GM21515 (cell line): ENCODE measurements around the gene TP53I11.

Source experiments
- ATAC-seq: cut with Tn5 transposase; IDR thresholded peaks from one replicate; pipeline ENCODE4 v1.9.1; 2021; ENCODE audit not compliant: unreplicated experiment

TP53I11 gene

DNA sequence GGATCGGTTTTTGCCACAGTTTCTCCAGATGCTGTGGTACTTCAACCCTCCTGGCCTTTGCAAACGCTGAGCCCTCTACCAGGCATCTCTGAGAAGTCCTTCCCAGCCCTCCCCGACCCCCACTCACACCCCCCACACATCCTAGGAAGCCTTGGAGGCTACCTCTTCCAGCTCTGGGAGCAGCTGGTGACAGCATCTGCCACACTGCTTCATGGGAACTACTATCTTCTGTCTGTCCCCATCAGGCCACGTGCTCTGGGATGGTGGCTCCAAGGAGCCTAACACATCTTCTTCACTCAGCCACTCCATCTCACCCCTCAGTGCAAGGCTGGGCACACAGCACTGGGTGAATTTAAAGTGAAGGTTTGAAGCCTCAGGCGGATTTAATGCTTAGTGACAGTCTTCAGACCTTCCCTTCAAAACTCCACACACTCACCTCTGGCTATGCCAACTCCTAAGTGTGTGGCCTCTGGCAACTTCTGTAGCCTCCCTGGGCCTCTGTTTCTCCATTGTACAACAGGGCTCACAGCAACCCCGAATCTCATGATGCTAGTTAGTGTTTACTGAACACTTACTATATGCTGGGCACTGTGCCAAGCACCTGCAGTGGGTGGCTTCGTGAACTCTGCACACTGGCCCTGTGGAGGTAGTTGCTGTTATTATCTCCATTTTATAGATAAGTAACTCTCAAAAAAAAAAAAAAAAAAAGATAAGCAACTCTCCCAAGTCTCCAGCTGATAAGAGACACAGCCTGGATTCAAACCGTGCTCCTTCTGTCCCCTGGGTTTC is 7.3 kb upstream of the TP53I11 start:
- no peak for ATAC-seq

DNA sequence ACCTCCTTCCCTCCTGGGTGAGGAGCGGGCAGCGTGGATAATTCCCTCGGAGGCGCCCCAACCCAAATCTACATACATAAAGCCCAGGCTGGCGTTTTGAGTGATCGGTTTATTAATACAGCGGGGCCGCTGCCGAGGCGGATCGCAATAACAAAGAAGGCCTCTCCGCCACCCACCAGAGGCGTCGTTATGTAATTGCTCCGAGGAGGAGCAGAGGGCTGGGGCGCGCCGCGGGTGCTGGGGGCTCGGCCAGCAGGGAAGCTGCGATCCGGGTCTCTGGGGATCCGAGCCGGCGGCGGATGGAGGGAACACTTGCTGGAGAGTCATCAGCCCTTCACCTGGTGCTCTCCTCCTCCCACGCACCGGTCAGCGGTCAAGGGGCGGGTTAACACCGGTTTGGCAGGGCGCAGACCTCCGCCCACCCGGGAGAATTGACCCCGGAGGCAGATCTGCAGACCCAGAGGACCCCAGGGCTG is 6.4 kb upstream of the TP53I11 start:
- ATAC-seq, result no peak

DNA sequence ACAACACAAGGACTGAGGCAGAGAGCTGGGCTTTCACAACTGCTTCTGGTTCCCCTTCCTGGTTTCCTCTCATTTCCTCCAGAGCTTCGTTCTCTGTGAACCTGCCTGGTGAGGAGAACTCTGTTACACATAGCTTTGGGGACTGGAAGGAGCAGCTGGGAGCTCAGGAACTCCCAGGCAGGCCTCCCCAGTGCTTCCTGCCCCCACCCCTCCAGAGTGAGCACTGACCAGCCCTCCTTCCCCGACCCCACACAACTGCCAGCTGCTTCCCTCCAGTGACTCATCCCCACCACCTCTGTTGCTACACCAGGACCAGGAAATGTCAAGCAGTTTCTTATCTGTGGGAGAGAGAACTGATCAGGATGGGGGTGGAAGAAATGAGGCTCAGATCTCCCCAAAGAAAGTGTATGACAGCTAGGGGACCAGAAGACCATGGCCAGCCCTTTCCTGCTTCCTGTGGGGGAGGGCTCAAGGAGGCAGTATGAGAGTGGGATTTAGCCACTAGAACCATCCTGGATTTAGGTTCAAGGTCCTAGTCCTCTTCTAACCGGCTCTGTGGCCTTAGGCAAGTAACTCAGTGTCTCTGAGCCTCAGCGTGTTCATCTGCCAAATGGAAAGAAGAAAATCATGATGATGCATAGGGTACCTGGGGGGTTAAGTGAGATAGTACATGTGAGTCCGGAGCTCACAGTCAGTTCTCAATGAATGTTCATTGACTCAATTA is 4.5 kb upstream of the TP53I11 start:
- no peak for ATAC-seq

DNA sequence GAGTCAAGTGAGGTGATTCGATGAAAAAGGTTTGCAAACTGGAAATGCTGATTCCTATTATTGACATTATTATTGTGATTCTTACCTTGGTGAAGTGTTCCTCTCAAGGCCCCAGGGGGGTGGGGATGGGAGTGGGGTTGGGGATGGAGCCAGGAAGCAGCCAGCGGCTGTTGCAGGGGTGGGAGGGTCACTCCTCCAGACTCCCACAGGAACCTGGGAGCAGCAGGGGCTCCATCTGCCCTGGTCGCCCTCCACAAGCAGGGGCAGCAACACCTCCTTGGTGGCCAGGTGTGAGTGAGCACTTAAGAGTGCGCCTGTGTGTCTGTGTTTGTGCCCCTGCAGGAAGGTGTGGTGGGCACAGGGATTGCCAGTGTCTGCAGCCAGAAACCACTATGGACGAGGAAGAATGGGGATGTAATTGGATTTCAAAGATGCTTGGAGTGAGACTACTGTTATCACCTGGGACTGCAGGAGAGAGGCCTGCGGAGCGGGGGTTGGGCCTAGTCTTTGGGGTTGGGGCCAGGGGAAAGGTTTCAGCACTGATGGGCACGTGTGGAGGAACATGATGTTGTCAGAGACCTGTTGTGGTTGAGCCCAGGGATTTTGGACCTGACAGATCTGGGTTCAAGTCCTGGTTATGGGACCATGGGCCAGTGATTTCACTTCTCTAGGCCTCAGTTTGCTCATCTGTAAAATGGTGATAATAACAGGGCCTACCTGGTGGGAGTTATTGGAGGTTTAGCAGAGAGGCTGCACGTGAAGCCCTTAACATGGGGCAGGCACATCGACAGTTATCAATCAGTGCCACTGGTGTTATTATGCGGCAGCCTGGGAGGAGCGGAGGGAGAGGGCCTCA is 3.6 kb upstream of the TP53I11 start:
- no peak for ATAC-seq

DNA sequence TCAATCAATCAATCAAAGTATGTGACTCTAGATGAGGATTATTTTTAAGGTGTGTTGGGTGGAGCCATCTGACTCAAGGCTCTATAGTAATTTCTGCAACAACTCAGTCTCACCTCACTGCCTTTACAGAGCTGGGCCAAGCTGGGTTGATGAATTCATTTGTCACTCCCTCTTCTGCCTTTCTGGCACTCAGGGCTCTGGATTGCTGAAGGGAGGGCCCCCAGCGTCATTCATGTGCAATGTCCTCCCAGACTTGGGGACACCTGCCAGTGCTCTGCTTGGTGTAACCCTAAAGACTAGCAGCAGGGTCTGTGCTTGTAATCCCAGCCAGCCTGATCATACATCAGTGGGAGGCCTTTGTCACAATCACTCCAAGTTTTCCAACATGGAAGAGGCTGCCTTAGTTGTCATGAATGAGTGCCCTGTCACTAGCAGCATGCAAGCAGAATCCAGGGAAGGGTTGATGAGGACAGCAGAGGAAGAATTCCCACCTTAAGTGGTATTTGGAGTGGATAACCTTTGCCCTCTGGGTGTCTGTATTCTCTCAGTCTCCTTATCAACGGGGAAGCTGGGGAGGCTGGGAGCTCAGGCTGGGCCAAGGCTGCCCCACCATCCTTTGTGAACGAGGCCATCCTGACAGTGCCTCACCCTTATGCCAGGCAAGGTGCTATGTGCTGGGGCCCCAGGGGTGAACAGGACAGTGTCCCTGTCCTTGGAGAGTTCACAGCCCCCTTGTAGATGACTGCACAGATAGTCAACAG is 2.0 kb upstream of the TP53I11 start:
- ATAC-seq, result no peak

DNA sequence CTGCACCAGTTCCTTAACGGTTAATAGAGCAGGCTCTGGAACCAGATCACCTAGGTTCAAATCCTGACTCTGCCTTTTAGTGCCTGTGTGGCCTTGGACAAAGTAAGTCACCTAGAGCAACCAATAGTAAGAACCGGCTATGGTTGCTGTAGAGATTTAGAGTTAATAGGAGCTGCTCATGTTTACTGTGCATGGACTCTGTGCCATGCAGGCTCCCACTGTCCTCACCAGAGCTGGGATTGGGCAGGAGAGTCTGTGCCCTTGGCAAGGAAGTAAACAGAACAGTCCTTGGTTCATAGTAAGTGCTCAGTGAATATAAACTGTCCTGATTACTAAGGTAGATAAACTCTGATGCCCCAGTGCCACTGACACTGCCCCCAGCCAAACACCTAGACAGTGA is 1.4 kb upstream of the TP53I11 start:
- ATAC-seq, result no peak

DNA sequence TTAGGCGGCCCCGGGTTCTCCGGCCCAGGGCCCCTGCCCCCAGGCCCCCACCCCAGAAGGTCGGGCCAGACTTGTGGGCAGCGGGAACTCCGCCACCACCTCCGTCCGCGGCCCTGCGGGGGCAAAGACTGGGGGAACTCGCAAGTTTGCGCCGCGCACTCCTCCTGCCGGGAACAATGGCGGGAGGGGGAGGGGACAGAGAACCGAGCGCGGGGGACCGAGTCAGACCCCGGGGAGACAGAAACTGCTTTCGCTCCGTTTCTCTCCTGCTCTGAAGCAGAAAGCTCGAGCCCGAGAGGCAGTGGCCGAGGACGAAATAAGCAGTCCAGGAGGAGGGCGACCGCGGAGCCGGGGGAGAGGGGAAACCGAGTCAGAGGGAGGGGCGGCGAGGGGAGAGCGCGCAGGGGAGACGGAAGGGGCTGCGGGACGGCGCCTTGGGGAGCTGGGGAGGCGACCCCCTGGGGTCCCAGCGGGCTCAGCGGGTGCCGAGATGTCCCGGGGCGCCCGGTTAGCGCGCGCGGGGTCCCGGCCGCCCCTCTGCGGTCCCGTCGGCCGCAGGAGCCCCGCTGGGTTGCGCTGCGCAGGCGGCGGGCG is 555 bp downstream of the TP53I11 start:
- ATAC-seq, result no peak

DNA sequence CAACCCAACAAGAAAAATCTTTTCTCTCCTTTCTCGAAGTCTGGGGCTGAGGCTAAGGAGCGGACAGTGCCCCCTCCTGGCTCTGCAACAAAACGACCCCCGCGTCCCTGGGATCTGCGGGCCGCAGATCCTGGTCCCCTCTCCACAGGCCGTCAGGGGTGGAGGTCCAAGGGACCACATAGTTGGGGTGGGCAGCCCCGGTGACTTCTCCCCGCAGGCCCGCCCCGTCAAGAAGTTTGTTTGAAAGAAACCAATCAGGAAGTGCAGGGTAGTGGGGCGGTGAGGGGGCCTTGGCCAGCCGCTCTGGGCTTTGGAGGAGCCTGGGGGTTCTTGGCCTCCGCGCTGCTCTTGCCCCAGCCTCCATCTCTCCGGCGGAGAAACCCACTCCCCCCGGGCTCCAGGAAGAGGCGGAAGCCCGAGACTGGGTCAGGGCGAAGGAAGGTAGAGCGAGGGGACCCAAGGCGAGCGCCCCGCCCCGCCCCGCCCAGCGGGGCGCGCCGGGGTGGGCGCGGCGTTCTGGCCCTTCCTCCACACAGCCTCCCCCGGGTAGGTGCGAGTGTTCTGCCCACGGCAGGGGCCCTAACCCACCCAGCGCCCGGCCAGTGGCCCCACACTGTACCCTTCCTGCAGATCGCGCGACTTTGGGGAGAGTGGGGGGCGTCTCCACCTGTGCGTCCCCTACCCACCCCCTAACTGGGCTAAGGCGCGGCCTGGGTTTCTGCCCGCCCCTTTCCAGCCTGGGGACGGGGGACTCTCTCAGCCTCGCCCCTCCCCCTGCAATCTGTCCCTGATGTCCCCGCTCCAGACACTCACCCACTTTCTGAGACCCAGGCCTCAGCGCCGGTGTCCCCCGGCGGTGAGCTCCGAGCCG is 1.3 kb downstream of the TP53I11 start:
- ATAC-seq, result no peak

DNA sequence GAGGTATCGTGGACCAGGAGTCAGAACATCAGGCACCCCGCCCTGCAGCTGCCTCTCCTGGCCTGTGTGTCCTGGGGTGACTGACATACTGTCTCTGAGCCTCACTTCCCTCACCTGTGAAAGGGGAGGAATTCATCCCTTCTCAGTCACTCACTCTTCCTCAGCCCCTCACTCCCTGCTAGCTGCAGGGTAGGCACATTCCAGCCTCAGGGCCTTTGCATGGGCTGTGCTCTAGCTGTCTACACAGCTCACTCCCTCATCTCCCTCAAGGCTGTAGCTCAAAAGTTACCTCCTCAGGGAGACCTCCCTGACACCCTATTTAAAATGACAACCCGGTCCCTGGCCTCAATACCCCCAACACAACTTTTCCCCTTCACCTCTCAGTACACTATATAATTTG is 2.5 kb downstream of the TP53I11 start:
- ATAC-seq, result no peak

DNA sequence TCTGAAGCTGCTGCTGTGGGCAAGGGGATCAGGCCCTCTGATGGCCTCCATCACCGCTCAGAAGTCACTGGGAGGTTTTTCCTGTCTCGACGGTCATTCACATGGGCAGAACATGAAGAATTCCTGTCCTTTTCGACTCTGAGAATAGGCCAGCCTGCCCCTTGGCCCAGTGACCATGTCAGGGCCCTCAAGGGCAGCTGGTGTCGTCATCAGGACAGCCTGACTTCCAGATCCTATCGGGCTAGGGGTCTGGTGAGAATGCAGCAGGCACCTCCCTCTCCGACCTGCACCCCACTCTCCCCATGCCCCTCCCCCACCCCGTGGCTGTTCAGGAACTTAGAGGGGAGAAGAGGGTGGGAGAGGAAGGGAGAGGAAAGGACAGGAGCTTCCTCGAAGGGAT is 3.6 kb downstream of the TP53I11 start:
- ATAC-seq, result no peak

DNA sequence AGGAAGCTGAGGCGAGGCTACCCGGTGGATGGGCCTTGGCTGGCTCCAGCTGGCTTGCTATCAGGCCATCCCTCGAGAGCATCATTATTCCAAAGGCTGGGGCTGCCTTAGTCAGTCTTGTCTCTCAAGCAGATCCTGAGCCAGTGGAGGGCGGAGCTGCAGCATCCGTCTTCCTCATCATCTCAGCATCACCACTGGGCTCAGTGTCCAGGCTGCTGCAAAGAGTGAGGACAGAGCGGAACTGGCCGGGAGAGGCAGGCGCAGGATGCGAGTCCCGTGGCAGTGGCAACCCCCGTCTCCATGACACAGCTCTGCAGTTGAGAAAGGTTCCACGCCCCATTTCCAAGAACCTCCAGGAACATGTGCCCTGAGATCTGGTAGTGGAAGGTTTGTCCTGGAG is 4.4 kb downstream of the TP53I11 start:
- no peak for ATAC-seq

DNA sequence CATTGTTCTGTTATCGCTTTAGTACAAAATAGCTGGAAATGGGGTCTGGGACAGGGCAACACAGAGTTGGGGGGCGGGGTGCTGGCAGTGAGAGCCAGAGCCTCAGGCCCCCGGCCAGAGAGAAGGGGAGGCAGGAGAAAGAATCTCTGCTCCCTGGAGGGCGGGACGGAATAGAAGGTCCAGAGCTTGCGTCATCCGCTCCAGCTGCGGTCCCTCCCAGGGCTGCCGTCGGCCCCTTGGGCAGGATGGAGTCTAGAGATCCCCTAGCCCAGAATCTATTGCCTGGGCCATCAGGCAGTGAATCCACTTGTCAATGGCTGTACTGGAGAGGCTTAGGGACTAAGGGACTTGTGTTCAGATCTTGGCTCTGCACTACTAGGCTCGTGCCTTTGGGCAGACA is 5.0 kb downstream of the TP53I11 start:
- no peak for ATAC-seq

DNA sequence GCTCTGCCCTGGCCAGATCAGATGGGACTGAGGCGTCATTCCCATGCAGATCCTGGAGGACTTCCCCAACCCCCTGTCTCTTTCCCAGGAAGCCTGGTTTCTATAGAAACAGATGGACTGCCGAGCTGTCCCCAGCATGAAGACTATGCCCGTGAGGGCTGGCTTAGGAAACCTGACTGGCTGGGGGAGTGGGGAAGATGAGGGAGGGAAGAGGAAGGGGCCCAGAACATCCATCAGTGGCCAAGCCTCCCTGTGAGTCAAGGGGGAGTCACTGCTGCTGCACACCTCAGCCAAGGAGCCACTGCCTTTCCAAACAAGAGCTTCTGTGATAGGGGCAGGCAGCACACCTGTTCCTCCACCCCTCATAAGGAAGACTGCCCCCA is 5.8 kb downstream of the TP53I11 start:
- no peak for ATAC-seq

DNA sequence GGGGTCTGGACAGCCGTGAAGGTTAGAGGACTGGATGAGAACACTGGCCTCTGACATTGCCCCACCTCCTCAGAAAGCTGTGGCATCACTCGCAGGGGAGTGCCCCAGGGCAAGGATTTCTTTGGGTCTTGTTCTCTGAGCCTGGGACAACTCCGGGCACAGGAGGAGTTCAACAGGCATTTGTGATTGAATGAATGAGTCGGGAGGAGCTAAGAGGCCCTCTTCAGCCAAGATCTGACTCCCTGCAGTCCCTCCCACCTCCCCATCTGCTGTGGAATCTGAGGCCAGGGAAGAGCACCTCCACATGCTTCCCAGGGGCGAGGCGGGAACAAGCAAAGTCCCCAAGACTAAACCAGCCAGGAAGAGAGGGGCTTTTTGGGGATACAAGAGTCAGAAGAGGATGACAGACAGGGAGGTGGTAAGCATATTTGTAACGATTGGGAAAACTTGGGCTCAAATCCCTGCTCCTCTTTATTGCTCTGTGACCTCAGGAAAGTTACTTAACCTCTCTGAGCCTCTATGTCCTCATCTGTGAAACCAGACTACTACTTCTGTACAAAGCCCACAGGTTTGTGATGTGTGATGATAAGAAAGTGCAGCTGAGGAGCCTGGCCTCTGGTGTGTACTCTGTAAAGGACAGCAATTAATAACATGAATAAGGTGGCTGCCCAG is 6.4 kb downstream of the TP53I11 start:
- ATAC-seq, result no peak

DNA sequence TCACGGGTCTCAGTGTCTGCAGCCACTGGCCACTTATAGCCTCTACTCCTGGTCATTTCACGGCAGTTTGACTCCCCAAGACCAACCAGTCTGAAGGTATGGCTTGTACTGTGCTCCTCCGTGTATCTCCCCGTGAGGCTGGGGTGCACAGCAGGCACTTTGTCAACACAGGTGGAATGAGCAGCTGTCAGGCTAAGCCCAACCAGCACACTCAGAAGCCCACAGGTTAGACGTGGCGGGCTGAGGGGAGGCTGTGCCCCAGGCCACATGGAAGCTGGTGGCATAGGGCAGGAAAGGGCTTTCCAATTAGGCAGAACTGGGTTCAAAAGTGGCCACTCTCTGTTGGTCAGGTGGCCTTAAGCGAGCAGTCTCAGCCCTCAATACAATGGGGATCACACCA is 7.0 kb downstream of the TP53I11 start:
- no peak for ATAC-seq

DNA sequence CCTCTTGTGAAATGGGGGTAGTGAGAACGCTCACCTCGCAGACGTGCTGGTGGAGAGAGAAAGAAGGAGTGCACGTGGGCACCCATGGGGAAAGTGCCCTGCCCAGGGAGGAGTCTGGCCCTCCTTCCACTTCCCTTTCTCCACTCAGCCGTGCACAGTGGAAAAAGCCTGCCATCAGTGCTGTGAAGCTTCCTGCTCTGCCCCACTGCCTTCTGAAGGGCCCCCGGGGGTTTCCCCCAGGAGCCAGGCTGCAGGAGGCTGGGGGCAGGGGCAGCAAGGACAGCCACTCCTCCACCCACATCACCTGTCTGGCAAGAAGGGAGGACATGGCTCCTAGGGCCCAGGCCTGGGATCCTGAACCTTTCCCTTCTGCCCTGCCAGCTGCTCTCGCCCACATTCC is 7.6 kb downstream of the TP53I11 start:
- ATAC-seq, result no peak

DNA sequence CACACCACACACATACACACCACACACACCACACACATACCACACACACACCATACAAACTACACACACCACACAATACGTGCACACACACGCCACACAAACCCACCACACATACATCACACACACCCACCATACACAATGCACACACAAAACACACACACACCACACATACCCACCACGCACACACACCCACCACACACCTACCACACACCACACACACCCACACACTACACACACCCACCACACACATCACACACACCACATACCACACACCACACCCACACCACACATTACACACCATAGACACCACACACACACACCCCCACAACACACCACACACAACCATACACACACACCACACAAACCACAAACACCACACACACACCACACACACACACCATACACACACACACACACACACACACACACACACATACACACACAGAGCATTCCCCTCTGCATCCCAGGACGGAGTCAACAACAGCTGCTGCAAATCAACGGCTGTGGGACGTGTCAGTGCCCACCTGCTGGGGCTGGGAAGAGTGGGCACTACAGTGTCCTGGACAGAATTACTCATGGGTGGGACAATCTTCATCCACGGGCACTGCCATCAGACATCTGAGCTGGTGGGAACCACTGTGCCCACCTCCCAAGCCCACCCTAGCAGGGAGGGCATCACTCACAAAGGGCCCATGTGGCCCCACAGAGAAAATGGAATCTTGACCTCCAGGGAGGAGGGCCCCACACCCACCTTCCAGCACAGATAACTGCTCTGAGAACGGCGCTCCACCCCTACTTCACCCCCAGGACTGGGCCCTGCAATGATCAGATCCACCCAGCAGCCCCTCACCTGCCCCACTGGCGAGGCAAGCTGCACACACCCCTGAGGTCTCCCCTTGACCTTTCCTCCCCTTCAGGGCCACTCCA is 8.4 kb downstream of the TP53I11 start:
- no peak for ATAC-seq
